GM10248 (cell line): ENCODE results near the gene G3BP2.
"Not testable (repeated sequence)": the region's sequence is repeated elsewhere in the genome, so short reads cannot be mapped to it uniquely, and the experiment has no call there.

Experiments used
- CTCF ChIA-PET: fragments of 300-600 bp; sonication (Branson Sonifier 250); formaldehyde crosslinking; extraction: SDS; loops from one replicate; lab custom pipeline; 2021; ENCODE audit warnings: antibody characterized with exemption; lab: Yijun Ruan, JAX
- POLR2A ChIA-PET: fragments of 350-650 bp; sonication (Branson Sonifier 250); formaldehyde crosslinking; extraction: SDS; loops from one replicate; lab custom pipeline; 2020; ENCODE audit warnings: antibody characterized with exemption; lab: Yijun Ruan, JAX
- DNase-seq: peaks from one replicate; pipeline ENCODE4 v3.0.0; 2012; ENCODE audit errors: extremely low spot score
- TF ChIP-seq, protein P1 (sequence below): IDR thresholded peaks from 2 replicates; pipeline ENCODE4 v1.5.1; 2012; ENCODE audit warnings: mild to moderate bottlenecking, low read depth; ENCODE audit errors: extremely low read depth, missing control alignments, control extremely low read depth

Gene G3BP2

GRCh38 chr4:75666299-75666698, 6.9 kb downstream of the G3BP2 start:
- CTCF ChIA-PET: interaction anchor here (1.5 to 8.6 kb wide), 2 partner anchors 10 to 17 kb away, joined by 4 to 63 read pairs; no protein-coding TSS in a partner anchor
- POLR2A ChIA-PET: no interaction called here

GRCh38 chr4:75664604-75665003, 8.6 kb downstream of the G3BP2 start:
- DNase-seq, POLR2A ChIA-PET: not testable (repeated sequence)
- CTCF ChIA-PET: interaction anchor here (0.9 to 8.6 kb wide), 2 partner anchors 8 to 60 kb away, joined by 3 to 63 read pairs; partner anchors contain the start of gene USO1

More at GRCh38 chr4:75666299-75666698, 6.9 kb downstream of the G3BP2 start:
- TF ChIP-seq, protein P1, sequence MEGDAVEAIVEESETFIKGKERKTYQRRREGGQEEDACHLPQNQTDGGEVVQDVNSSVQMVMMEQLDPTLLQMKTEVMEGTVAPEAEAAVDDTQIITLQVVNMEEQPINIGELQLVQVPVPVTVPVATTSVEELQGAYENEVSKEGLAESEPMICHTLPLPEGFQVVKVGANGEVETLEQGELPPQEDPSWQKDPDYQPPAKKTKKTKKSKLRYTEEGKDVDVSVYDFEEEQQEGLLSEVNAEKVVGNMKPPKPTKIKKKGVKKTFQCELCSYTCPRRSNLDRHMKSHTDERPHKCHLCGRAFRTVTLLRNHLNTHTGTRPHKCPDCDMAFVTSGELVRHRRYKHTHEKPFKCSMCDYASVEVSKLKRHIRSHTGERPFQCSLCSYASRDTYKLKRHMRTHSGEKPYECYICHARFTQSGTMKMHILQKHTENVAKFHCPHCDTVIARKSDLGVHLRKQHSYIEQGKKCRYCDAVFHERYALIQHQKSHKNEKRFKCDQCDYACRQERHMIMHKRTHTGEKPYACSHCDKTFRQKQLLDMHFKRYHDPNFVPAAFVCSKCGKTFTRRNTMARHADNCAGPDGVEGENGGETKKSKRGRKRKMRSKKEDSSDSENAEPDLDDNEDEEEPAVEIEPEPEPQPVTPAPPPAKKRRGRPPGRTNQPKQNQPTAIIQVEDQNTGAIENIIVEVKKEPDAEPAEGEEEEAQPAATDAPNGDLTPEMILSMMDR: no peak
- DNase-seq: no peak

DNA sequence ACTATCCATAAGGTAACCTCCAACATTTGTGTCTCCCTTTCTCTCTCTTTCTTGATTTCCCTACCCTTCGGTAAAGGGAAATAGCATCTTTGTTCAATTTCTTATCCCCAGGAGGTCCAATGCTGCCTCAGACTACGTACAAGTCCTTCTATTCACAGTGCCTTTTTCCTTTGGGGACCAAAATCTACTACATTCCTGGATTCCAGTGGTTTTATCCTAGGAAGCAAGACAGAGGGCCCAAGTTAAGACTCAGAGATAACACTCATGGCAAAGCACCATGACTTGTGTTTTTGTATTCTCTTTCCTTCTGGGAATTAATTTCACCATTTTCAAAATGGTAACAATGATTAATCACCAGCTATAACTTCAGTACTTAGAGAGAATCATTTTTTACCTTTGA, 10.6 kb downstream of the G3BP2 start:
- DNase-seq: no peak
- TF ChIP-seq, protein P1: no peak
- CTCF ChIA-PET: interaction anchor here (2.2 kb wide), 1 partner anchor 10 kb away, joined by 5 read pairs; no protein-coding TSS in a partner anchor
- POLR2A ChIA-PET: no interaction called here

- POLR2A ChIA-PET: no interaction called here
- CTCF ChIA-PET: interaction anchor here (0.9 to 8.8 kb wide), 5 partner anchors 7 to 63 kb away, joined by 3 to 63 read pairs (median 5); no protein-coding TSS in a partner anchor
- DNase-seq: no peak
- TF ChIP-seq, protein P1: no peak
These were observed 12.7 kb downstream of the G3BP2 start for GRCh38 chr4:75660491-75660890.

GRCh38 chr4:75659512-75660031, 13.6 kb downstream of the G3BP2 start:
- no peak for DNase-seq
- ChIA-PET CTCF (interaction anchor here (1.2 to 8.8 kb wide), 4 partner anchors 8 to 64 kb away, joined by 3 to 63 read pairs (median 4); no protein-coding TSS in a partner anchor), POLR2A (interaction anchor here (1.7 kb wide), 1 partner anchor 65 kb away, joined by 3 read pairs; the partner anchor contains the start of gene USO1)

DNA sequence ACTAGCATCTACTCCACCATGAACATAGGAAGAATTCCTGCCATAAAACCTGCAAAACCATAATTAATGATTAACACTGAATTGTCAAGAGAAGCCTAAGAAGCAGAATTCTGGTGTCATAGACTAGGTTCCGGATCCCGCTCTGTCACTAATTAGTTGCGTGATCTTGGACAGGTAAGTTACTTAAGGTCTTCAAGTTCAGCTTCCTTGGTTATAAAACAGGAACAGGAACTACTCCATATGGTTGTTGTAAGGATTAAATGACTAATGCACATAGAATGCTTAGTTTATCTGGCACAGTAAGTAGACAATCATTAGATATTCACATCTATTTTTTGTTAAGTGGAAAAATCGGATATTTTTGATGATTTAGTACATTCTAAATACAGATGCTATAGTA, 14.3 kb downstream of the G3BP2 start:
- ChIA-PET CTCF (interaction anchor here (1.3 to 8.8 kb wide), 3 partner anchors 9 to 27 kb away, joined by 4 to 63 read pairs (median 5); no protein-coding TSS in a partner anchor), POLR2A (interaction anchor here (1.7 kb wide), 1 partner anchor 65 kb away, joined by 3 read pairs; the partner anchor contains the start of gene USO1)
- no peak for DNase-seq
- TF ChIP-seq, protein P1: no peak

More at GRCh38 chr4:75659512-75660031, 13.6 kb downstream of the G3BP2 start:
- TF ChIP-seq, protein P1: no peak

GRCh38 chr4:75655562-75655961, 17.6 kb downstream of the G3BP2 start:
- ChIA-PET CTCF (interaction anchor here (0.9 to 8.8 kb wide), 6 partner anchors 9 to 69 kb away, joined by 3 to 63 read pairs (median 4); partner anchors contain the start of gene USO1), POLR2A (interaction anchor here (0.6 kb wide), 1 partner anchor 69 kb away, joined by 3 read pairs; the partner anchor contains the start of gene USO1)
- TF ChIP-seq, protein P1: no peak
- DNase-seq: no peak
